GM21447 (cell line): ENCODE measurements around the gene PPP5C.
"Not testable (repeated sequence)": the region's sequence is repeated elsewhere in the genome, so short reads cannot be mapped to it uniquely, and the experiment has no call there.

Source experiments
- ATAC-seq: cut with Tn5 transposase; IDR thresholded peaks from one replicate; pipeline ENCODE4 v1.9.1; 2021; ENCODE audit not compliant: unreplicated experiment

PPP5C gene

GRCh38 chr19:46364359-46364758 lies 17.5 kb downstream of the PPP5C start:
- ATAC-seq = no peak

- ATAC-seq = no peak
These were observed 18.7 kb downstream of the PPP5C start for GRCh38 chr19:46365561-46365960.

DNA sequence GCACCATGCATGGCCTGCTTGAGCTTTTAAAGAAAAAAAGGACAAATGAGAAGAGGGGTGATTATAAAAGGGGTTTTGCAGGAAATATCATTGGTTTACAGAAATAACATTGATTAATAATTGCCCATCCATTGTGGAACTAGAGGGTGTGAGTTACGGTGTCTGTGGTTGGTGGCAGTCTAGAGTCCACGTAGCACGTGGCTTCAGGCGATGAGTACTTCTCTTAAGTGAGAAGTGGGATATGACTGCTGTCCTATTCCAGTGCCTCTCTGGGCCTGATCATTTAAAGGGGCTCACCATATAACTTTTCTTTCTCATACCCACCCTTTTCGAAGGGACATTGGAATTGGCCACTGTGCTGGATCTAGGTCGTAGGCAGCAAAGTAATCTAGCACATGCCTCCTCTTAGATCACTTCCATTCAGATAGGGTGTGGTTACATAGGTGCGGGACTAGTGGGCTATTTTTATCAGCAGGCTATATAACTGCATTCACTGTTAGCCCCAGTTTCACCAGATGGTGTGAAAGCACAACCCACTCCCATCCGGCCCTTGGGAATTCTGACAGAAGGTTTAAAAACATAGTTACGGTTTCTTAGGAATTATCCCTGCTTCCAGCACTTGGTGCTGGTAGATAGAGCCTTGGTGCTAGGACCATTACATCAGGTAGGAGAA lies 19.9 kb downstream of the PPP5C start:
- ATAC-seq = no peak

DNA sequence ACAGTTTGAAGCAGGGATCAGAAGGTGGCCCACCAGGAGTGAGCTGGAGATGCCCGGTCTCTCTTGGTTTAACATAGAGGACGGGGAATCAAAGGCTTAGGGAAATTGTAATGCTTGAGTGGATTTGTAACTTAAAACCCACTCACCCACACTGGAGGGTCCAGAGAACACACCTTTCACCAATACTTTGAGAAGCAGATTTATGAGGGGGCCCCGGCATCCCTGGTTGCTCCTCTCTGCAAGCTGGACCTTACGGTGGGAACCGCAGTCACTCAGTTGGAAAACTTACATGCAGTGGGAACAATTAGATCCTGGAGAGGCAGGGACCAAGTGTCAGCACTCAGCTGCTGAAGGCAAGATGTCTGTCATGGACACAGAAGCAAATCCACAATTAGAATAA lies 20.5 kb downstream of the PPP5C start:
- no peak for ATAC-seq

DNA sequence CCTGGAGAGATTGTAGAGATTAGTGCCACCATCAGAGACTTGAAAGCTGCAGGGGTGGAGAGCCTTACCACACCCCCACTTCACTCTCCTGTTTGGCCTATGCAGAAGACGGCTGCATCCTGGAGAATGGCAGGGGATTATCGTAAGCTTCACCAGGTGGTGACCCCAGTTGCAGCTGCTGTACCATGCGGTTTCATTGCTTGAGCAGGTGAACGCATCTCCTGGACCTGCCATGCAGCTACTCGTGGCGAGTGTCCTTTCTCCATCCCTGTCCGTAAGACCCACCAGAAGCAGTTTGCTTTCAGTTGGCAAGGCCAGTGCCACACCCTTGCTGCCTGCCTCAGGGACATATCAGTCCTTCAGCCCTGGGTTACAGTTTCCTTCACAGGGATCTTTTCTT lies 21.2 kb downstream of the PPP5C start:
- ATAC-seq = no peak

DNA sequence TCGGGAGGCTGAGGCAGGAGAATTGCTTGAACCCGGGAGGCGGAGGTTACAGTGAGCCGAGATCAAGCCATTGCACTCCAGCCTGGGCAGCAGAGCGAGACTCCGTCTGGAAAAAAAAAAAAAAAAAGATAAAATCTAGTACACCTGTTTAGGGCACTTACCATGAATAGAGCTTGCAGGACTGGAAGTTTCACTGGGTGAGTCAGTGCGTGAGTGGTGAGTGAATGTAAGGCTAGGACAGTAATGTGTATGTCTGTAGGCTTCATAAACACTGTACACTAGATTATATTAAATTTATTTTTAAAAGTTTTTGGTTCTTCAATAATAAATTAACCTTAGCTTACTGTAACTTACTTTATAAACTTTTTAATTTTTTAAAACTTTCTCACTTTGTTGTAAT lies 22.9 kb downstream of the PPP5C start:
- no peak for ATAC-seq

DNA sequence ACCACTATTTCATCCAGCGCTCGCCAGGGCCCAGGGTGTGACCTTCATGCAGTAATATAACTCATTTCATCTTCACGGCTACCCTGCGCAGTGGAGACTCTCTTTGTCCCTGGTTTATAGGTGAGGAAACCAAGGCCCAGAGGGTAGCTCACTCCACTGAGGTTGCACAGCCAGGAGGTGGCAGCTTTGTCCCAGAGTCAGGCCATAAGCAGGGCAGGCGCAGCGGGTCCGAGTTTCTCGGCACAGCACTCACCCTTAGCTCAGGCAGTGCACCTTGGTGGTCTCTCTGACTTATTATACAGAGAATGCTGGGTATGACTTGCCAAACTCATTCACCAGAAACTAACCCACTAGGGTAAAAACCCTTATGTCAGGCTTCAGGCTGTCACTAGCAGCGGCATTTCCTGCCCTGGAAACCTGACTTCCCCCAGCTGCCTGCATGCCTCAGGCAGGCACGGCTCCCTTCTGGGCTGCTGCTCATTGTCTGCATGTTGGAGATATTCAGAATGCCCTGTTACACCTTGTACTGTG lies 24.5 kb downstream of the PPP5C start:
- ATAC-seq = no peak

- no peak for ATAC-seq
These were observed 26.1 kb downstream of the PPP5C start for GRCh38 chr19:46372901-46373490.

GRCh38 chr19:46373491-46374359 lies 26.8 kb downstream of the PPP5C start:
- no peak for ATAC-seq

DNA sequence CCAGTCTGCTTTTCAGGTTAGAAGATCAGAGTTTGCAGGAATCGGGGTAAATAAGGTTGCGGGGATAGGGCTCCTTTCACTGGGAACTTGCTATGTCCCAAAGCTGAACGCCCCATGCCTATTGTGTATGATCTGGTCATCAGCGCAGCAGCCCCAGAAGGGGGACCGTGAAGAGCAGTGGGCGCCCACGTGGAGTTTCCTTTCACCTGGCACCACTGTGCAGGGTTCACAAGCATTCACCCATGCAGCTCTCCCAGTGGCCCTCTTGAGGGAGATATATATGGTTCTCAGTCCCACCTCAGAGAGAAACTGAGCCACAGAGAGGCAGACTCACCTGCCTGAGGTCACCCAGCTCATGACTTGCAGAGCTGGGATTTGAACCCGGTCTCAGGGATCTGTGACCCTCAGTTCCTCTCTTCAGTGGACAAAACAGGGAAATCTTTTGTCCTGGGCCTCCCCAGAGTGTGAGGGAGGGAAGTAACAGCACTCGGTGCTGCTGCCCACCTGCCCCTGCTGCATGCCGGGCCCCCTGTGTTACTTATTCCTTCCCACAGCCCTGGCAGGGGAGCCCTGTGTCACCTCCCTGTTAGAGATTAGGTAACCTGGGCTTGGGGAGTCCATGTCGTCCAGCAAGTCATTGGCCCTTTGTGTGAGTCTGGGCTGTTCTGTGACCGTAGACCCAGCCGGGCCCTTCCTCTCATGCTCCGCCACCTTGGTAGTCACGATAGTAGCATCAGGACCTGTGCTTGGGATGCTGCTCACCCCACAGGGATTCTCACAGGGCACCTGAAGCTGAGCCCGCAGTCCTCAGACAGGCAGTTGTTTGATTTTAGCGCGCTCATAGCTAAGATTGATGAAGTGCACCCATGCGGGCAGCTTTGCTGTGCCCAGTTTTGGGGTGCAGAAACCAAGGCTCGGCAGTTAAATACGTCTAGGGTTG lies 27.9 kb downstream of the PPP5C start:
- ATAC-seq = no peak

DNA sequence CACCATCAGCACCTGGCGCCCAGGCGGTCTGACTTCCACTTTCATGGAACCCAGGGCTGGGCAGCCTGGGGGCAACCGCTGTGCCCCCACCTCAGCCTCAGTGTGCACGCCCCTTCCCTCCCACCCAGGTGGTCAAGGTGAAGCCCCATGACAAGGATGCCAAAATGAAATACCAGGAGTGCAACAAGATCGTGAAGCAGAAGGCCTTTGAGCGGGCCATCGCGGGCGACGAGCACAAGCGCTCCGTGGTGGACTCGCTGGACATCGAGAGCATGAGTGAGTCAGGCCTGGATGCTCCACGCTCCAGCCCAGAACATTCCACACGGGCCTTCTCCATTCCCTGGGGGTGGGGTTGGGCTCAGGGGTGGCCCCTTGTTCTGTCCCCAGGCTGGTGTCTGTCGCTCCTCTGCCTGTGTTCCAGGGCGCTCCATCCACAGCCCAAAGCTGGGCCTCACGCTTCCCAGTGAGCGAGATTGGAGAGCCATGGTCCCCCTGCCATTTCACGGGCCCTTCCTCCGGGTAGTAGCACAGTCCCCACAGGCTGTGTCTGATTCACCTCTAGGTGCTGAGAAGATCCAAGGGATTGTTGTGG lies 28.7 kb downstream of the PPP5C start:
- ATAC-seq = not testable (repeated sequence)

GRCh38 chr19:46376241-46377153 lies 29.6 kb downstream of the PPP5C start:
- no peak for ATAC-seq

GRCh38 chr19:46378268-46378667 lies 31.4 kb downstream of the PPP5C start:
- ATAC-seq = no peak

GRCh38 chr19:46380690-46381089 lies 33.8 kb downstream of the PPP5C start:
- ATAC-seq = no peak

DNA sequence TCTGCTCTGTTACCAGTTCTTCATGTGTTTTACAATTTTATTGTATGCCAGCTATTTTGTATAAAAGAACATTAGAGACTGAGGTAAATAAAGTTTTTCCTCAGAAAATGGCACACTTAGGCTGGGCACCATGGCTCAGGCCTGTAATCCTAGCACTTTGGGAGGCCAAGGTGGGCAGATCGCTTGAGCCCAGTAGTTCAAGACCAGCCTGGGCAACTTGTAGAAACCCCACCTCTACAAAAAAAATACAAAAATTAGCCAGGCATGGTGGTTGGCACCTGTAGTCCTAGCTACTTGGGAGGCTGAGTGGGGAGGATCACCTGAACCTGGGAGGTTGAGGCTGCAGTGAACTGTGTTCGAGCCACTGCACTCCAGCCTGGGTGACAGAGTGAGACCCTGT lies 34.5 kb downstream of the PPP5C start:
- ATAC-seq = no peak

GRCh38 chr19:46381756-46382345 lies 35.0 kb downstream of the PPP5C start:
- ATAC-seq = no peak

DNA sequence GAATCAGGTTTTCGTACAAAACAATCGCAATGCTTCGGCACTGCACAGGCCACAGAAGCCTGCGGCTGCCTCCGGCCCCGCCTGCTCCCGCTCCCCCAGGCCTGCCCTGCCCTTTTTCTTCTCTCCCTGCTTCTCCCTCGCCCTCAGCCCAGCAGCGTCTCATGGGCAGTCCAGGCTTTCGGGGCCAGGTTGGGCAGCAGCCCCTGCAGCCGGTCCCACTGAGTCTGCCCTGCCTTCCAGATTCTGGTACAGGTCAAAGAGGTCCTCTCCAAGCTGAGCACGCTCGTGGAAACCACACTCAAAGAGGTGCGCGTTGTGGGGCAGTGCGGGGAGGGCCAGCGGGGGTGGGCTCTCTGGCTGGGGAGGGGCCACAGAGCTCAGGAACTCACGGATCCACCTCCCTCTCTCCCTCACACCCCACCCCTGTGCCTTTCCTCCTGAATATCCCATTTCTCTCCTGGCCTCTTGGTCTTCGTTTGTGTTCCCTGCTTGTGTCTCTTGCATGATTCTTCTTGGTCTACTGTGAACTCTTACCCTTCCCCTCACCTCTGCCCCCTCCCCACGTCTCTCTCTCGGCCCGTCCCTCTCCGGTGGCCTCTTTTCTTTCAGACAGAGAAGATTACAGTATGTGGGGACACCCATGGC lies 36.4 kb downstream of the PPP5C start:
- ATAC-seq = no peak

- ATAC-seq = no peak
These were observed 37.0 kb downstream of the PPP5C start for GRCh38 chr19:46383846-46384245.
